ENCODE results near the gene ZNF277.

The ZNF277 gene

GRCh38 chr7:112185005-112185834 is 21.3 kb upstream of the ZNF277 start:
- no peak for DNase-seq

DNA sequence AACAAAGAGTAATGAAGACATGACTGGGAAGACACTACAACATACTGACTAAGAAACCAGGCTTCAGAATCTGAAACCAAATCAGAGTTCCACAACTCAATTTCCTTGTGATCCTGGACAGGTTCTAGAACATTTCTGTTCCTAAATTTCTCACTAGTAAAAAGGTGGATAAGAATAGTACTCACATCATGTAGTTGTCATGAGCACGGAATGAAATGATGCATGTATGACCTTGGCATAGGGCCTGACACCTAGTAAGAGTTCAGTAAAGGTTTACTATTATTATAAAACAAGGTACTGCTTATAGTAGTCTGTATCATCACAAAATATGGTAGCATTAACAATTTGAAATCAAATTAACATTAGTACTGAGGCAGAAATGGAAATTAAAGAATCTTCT is 20.2 kb upstream of the ZNF277 start:
- no peak for DNase-seq

DNA sequence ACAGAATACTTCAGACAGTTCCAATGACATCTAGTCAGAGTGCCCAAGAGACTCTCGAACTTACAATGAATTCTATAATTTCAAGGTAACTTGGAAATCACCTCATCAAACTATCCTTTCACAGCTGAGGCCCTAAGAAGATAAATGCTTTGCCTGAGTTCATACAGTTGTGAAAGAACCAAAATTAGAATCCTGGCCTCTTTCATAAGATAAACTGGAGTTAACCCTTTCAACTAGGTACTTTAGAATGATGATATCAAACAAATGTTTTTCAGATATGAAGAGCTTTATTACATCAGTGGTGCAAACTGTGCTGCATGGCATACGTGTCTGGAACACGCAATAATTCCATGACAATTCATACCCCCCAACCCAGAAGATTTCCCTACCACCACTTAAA is 18.2 kb upstream of the ZNF277 start:
- DNase-seq = no peak

DNA sequence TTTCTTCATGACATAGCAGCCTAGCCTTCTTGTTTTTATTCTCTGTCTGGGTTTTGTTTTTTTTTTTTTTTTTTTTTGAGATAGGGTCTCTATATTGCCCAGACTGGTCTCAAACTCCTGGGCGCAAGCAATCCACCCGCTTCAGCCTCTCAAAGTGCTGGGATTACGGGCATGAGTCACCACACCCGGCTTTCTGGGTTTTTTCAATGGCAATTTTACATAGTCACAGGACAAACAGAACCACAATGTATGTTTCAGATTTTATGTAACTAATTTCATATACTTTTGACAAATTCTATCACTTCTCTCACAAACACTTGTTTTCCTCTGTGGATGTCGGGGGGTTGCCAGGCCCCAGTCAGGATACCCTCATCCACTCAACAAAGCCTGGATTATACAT is 16.8 kb upstream of the ZNF277 start:
- no peak for DNase-seq

DNA sequence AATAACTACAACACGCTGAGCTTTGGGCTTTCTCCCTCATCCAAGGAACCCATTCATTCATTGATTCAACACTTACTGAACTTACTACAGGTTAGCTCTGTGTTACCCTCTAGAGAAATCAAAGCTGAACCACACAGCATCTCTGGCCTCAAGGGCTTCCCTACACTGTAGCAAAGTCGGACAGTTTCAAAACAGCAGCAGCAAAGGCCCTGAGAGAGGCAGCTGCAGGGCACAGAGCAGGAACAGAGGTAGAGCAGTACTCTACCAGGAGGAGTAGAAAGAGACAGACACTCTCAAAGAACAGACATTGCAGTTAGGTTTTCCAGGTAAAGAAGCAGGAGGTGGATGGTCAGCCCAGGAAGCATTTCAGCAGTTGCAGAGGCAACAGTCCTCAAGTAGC is 16.4 kb upstream of the ZNF277 start:
- DNase-seq = no peak

GRCh38 chr7:112192236-112193154 is 14.0 kb upstream of the ZNF277 start:
- no peak for DNase-seq

DNA sequence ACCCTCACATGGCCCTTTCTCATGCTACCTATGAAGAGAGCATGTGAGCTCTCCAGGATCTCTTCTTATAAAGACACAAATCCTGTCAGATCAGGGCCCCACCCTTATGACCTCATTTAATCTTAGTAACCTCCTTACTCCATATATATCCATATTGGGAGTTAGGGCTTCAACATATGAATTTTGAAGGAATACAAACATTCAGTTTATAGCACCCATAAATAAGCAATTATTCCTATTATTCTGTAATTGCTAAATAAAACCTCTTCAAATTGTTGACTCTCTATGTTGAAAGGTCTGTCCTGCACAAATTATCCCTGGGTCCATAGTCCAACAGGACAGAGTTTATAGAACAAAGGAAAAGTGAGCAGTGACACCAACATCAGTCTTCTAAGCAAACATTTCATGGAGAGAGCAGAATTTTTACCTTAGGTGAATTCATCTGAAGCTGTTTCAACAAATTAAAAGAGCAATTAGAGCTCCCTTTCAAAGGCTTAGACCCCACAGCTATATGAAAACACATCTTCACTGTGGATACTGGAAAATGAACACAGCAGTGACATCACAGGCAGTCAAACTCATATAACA is 12.5 kb upstream of the ZNF277 start:
- no peak for DNase-seq

DNA sequence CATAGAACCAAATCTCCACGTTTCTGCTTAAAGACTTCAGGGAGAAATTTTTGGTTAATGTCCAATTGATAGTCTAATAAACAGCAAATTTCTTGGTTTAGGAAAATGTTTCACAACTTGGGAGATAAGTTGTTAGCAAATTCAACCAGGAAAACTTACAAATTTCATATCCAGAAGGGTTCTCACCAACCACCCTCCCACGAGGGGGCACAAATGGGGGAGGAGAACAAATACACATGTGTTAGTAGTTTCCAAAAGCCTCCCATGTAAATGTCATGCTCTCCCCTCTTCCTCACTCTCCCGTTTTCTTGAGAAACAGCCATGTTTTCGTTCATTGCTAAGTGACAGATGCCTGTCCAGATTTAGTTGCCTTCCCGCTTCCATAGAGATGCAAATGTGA is 10.8 kb upstream of the ZNF277 start:
- DNase-seq = no peak

GRCh38 chr7:112197322-112197721 is 9.2 kb upstream of the ZNF277 start:
- no peak for DNase-seq

DNA sequence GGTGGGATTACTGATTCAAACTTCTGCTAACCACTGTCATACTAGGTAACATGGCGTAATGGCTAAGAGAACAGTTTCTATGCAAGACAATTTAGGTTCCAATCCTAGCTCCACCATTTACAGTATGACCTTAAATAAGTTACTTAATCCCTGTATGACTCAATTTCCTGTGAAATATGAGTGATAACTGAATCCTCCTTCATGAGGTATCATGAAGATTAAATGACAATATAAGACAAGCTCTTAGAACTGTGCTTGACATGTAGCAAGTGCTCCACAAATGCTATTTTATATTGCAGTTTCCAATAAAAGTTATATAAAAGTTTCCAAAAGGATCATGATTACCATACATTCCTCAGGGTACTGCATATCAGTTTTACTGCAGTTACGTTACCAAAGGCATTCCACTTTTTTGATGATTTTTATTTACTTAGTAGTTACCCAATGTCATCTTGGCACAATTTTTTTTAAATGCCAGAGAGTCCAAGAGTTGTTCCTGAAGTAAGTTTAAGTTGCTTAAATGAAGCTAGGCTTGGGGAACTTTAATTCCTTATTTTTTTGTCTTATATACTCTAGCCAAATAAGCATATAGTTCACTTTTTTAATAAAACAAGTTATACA is 7.3 kb upstream of the ZNF277 start:
- DNase-seq = no peak

DNA sequence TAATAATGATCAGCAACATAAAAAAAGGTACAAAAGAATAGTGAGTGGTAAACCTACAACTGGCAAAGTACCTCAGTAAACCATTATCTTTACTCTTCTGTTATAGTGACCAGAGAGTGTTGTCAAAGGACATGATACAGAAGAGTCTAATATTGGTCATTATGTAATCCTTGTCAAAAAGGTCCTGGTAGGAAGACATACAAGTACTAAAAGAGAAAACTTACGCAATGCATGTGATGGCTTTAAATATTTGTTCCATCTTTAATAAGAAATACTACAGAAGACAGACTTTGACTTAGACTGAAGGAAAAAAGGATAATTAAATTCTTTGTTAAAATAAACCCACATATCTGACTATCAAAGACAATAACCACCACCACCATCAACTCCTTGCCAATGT is 6.8 kb upstream of the ZNF277 start:
- DNase-seq = no peak

DNA sequence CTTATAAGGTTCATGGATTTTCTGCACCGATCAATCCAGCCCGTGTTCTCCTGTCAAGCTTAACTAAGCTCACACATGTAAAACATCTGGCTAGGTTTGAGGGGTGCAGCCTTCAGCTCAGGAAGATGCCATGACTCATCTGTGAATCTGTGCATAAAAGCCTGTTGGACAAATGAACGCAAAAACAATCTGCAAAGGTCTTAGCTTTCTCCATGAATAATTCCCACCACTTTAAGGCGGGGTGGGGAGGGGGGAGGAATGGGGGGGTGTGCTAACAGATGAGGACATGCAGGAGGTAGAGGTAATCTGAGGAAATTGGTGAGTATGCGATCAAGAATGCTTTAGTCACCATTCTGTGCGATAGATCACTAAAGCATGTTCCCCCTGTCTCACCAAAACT is 5.1 kb upstream of the ZNF277 start:
- DNase-seq = no peak

- no peak for DNase-seq
These were observed 4.7 kb upstream of the ZNF277 start for GRCh38 chr7:112201839-112202238.

GRCh38 chr7:112202816-112203215 is 3.7 kb upstream of the ZNF277 start:
- peak; percentile 36 for DNase-seq

DNA sequence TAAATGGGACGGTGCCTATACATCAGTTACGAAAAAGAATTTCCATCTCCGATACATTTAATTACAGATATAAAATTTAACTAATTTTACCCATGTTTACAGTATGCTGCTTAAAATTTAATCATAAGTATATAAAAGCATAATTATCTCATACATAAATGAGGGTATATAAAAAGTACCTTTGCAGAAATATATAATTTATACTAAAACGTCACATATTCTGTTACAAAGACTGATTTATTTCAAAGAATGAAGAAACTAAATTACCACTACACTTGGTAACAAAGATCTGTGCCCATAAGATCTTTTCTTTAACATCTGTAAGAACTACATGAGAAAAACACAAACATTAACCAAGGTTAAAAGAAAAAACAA is 3.1 kb upstream of the ZNF277 start:
- no peak for DNase-seq

DNA sequence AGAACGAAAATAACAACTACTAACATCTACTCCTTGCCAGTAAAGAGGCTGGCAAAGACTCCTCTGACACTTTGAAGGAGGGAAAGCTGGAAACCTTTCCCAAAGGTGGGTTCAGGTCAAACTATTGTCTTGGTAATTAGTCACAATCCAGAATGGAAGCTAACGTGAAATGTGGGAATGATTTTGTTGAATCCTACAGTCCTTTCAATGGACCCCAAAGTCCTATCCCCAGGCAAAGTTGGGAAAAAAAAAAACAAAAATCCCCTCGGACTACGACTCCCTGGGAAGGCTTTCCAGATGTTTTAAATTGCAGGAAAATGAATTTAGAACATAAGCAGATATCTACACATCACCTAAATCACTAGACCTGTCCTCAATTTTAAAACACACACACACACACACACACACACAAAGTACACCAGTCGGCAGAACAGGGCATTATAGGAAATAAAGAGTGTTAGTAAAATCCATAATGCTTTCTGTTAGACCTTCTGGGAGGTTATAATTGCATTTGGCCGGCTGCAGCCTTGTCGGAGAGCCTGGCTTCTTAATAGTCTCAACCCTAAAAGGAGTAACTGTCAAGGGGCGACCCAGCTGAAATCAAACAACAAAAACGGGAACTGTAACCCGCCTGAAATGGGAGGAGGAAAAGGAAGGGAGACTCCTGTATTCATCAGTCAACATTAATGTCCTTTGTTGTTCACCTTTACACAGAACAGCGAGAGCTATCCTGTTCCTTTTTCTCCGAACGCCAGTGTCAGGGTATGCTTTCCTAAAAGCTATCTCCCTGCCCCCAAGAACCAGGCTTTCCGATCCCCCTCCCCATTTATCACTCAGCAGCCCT is 1.8 kb upstream of the ZNF277 start:
- DNase-seq = no peak

DNA sequence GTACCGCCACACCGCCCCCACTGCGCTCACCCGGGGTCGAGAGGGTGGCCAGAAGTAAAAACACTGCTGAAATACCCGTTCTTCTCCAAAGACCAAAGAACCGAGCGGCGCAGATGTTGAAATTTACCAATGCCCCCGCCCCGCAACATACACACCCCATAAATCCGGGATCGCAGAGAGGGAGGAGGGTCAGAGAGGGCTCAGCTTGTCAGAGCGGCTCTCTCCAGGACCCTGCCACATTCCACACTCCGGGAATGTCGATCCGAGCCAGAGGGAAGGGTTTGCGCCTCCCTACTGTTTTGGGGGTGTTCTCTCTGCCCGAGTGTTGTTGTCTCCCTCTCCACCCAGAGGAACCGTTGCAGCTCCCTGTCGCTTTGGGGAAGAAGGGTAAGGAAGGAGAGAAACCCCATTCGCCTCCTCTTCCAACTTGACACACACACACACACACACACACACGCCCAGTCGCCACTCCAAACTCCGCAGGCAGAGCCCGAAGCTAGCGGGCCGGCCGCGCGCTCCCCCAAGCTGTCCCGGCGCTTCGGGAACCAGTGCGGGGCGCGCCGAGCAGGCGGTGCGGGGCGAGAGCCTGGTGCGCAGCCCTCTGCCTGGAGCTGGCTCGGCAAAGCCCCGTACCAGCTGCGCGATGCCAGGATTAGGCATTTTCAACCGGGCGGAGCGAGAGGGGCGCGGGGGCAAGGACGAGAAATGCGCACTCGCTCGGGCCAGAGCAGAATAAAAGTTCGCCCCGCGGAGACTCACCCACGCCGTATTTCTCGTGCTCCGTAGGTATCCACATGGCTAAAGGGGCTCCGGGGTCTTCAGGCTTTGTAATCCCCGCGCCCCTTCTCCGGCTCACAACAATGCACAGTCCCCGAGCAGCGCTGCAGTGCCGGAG is 905 bp upstream of the ZNF277 start:
- DNase-seq = peak; percentile 14

DNA sequence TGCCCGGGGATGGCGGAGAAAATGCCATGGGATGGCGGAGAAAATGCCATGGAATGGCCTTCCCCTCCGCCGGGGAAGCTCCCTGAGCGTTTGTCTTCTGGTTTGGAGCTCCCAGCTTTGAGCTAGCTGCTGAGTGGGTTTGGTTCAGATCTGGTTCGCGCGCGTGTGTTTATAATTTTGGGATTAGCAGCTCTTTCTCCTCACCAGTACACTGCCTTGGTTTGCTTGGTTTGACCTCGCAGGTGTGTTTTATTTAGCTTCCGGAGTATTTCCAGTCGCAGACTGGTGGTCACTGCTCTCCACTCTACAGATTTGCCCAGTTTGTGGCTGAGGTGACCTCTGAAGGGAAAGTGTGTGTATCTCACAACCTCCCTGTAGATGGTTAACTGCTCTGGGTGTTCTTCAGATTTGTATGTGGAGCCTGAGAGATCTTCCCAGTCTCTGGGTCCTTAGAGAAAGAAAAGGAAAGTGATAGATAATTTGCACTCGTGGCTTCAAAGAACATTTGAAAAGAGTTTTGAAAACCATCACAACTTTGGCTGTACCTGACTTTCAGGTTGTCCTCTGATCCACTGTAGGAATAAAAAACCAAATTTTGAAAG is 597 bp downstream of the ZNF277 start:
- no peak for DNase-seq

DNA sequence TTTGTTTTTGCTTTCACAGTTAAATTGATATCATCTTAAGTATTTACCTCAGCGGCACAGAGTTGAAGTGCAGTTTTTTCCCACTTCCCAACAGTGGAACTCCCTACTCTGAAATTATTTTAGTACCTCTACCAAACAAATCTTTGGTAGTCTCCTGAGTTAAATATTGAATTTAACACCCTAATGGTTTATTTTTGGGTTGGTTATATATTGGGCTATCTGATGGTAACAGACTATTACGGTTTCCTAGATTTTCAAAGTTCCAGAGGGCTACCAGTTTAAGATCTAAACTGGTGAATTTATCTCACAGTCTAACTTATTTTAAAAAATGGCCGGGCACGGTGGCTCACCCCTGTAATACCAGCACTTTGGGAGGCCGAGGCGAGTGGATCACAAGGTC is 1.3 kb downstream of the ZNF277 start:
- DNase-seq = no peak

- no peak for DNase-seq
These were observed 4.9 kb downstream of the ZNF277 start for GRCh38 chr7:112211348-112211907.

- no peak for DNase-seq
These were observed 6.1 kb downstream of the ZNF277 start for GRCh38 chr7:112212571-112212970.

Data from NK-92 treated with Interleukin-12 subunit alpha and Interleukin-12 subunit beta, amount 100 ng/mL, for 24 hours (cell line).